Heart left ventricle (tissue), 16 donors: Measurements from ENCODE around the gene KIF17. TPM values are rescaled to one million over a fixed set of nuclear protein-coding genes. Genes with fewer than 3 reads are reported as not detected.

ENCODE experiments used
- ATAC-seq, 4 donors: fragments of 200-7000 bp; cut with Tn5 transposase; one replicate each; pipeline ENCODE4 v1.9.1; 2020 to 2022; ENCODE audit warnings: moderate library complexity in 4 of 4, mild to moderate bottlenecking in 3 of 4, moderate number of reproducible peaks in 1 of 4
- DNase-seq, 5 donors: peaks; one replicate each; pipeline ENCODE4 v3.0.0-alpha.2; 2020
- H3K27ac ChIP-seq, 12 donors: fragments of 200-600 bp; sonication (generic) in 4 of 12; one replicate each; pipeline versions ENCODE4 v1.5.0 to v1.8.0; 2016 to 2022; ENCODE audit warnings: mild to moderate bottlenecking in 2 of 12
- H3K27me3 ChIP-seq, 9 donors: fragments of 200-600 bp; sonication (generic) in 2 of 9; one replicate each; pipeline versions ENCODE4 v1.5.1 to v1.8.0; 2016 to 2022; ENCODE audit warnings: mild to moderate bottlenecking in 3 of 9
- H3K36me3 ChIP-seq, 9 donors: fragments of 200-600 bp; sonication (generic) in 2 of 9; one replicate each; pipeline versions ENCODE4 v1.5.0 to v1.8.0; 2018 to 2022; ENCODE audit warnings: mild to moderate bottlenecking in 2 of 9
- H3K4me1 ChIP-seq, 12 donors: fragments of 200-600 bp; sonication (generic) in 4 of 12; one replicate each; pipeline versions ENCODE4 v1.5.0 to v1.8.0; 2016 to 2022; ENCODE audit warnings: mild to moderate bottlenecking in 3 of 12
- H3K4me3 ChIP-seq, 12 donors: fragments of 200-600 bp; sonication (generic) in 4 of 12; one replicate each; pipeline versions ENCODE4 v1.5.0 to v1.8.0; 2017 to 2022; ENCODE audit warnings: mild to moderate bottlenecking in 9 of 12, moderate library complexity in 4 of 12
- H3K9me3 ChIP-seq, 12 donors: fragments of 200-600 bp; sonication (generic) in 4 of 12; one replicate each; pipeline versions ENCODE4 v1.5.0 to v1.8.0; 2016 to 2022; ENCODE audit warnings: mild to moderate bottlenecking in 1 of 12
- CTCF ChIP-seq, 12 donors: fragments of 200-600 bp; sonication (generic) in 4 of 12; IDR thresholded peaks; one replicate each; pipeline versions ENCODE4 v1.5.0 to v1.8.0; 2018 to 2022; ENCODE audit warnings: antibody characterized with exemption in 12 of 12, mild to moderate bottlenecking in 5 of 12
- POLR2A ChIP-seq, 2 donors: fragments of 450-650 bp; IDR thresholded peaks; one replicate each; pipeline ENCODE4 v1.6.1; 2017; ENCODE audit warnings: antibody characterized with exemption in 2 of 2, mild to moderate bottlenecking in 2 of 2, moderate library complexity in 2 of 2
- WGBS, 4 donors: extraction: QIAGEN DNeasy Blood & Tissue Kit in 2 of 4; methylation state at CpG; one replicate each; pipeline versions ENCODE4 v1.1.5 to v1.1.7; 2013 to 2018; 5-methylcytosine and 5-hydroxymethylcytosine counted together
- intact Hi-C, 10 donors: fragments of 100-400 bp; cut with DNase I; formaldehyde crosslinking; loops; one replicate each; pipeline versions ENCODE4 v1.11.1 to v1.14.2; 2022
- polyA plus RNA-seq, 2 donors: library from polyadenylated mRNA; stranded (reverse); fragments of 200-250 nt; gene quantifications; one replicate each; pipeline ENCODE4 v1.2.3, GENCODE V29; 2013
- total RNA-seq, 9 donors: library from RNA; depleted of rRNA in 2 of 9; stranded (reverse); fragments of >200 nt in 2 of 9; fragmentation: NEBNext Ultra II Directional in 3 of 9; extraction: Animal tissue kit (Norgen Biotek cat#: 25700) in 3 of 9; gene quantifications; one replicate each; pipeline versions ENCODE4 v1.1.0 to v1.2.4, GENCODE V29; 2016 to 2023
- donor health status: ischemic (EF 13 %, LVEDD 7.1; RV severe dilation, severe dysfunction).
- donor health status: healthy with polysubstance abuse.
- donor health status: DM: no; HTN: yes; CAD: no.
- donor health status: DM: no; HTN: no; CAD: no.
- donor health status: ischemic (EF 25% LVEDD 6.9; RV normal size, moderate dysfunction).
- donor health status: ischemic (EF 25% LVEDD 5.7; RV mildly dilated, moderate dysfunction).
- donor health status: healthy.
- donor health status: DM: yes; HTN: yes; CAD: no.
- donor health status: ischemic (EF 35%, LVEDD 5.7; RV mildly dilated, moderate dysfunction).
- donor health status: nonischemic (EF 11% LVEDD 7.7; RV severe dilation, severe dysfunction).
- donor health status: DM: yes; HTN: yes; CAD: no.
- donor health status: PGD.
- donor health status: ischemic (EF 29% LVEDD 5.4; RV normal size, mild dysfunction).
- donor health status: nonischemic (EF 23%, LVEDD 6.1; RV moderate dilation, normal function).

The KIF17 gene
- total and polyA plus RNA-seq, 11 donors, result 1.6 to 9.3 (median 3.4) TPM

DNA sequence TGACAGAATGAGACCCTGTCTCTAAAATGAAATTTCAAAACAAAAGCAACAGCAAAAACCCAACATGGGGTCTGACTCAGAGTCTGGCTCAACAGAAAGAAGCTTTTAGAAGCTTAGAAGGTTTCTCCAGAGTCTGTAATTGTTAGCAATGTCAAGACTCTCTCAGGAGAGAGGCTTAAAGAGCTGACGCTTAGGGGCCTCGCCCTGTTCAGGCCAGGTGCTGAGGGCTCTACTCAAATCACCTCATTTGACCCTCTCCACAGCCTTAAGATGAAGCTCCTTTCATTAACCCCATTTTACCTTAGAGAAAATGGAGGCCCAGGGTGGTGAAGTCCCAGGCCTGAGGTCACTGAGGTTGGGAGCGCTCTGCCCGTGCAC is 5.3 kb upstream of the KIF17 start:
- DNase-seq, result no peak
- WGBS, 4 donors, result 84 to 93% (median 90%) methylated on average over 4 of the region's 4 CpGs
- no peak for ATAC-seq
- H3K9me3 ChIP-seq, result no peaks in the 10 kb centered on the region
- peaks cover 0 to 9% (median 0%) of the 10 kb centered on the region in 9 donors for H3K27me3 ChIP-seq
- H3K36me3 ChIP-seq, result no peaks in the 10 kb centered on the region
- H3K4me1 ChIP-seq, result peaks cover 0 to 1% (median 0%) of the 10 kb centered on the region in 12 donors
- H3K27ac ChIP-seq, result no peak overlapping the region
- intact Hi-C loops, result loop anchor here in 1 of 10 donors (10.0 kb wide), 1 partner anchor 208 kb away; no protein-coding TSS in a partner anchor
- TF ChIP-seq CTCF (IDR thresholded peaks at IDR 0.05) (no peak), POLR2A (IDR thresholded peaks at IDR 0.05) (no peak)
- no peak overlapping the region for H3K4me3 ChIP-seq

DNA sequence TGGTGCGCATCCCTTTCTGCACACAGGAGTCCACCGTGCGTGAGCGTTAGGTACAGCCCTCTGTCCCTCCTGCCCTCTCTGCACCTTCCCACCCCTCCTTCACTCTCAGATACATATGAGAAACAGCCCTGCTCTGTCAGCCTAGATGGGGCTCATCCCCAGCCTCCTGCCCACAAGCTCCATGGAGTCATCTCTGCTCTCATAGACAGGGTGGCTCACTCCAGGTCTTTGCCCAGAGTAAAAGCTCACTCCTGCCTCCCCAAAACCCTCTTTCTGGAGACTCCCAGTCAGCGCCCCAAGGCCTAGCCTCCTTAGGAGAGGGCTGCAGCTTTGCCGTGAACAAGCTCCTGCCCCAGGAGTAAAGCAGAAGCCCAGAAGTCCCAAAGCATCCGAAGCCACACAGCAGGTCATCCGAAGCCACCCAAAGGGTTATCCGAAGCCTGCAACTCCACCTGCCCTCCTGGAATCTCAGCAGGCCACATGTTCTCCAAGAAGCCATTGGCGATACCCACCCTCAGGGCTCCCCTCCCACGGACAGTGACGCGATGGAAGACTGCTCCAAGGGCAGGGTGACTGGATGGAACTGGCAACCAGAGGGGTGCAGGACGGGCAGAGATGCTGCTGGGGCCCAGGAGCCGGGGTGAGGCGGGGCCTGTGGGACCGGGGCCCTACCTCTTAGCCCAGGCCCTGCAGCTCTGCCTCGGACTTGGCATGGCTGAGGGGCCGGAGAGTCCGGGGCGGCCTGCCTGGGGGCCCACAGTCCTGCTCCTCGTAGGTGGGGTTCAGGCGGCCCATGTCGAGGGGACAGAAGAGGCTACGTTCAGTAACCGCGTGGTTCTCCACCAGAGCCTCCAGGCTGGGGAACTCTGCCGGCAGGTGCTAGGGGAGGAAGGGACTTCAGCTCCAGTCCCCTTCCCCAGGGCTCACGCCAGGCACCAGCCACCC is 3.6 kb upstream of the KIF17 start:
- TF ChIP-seq POLR2A (IDR thresholded peaks at IDR 0.05) (no peak), CTCF (IDR thresholded peaks at IDR 0.05) (no peak)
- WGBS, 4 donors, result 89 to 94% (median 92%) methylated on average over 15 to 29 of the region's 29 CpGs
- ATAC-seq, result no peak
- Histone ChIP-seq H3K4me3 (no peak overlapping the region), H3K36me3 (no peaks in the 10 kb centered on the region), H3K27me3 (peaks cover 0 to 17% (median 9%) of the 10 kb centered on the region in 9 donors), H3K27ac (no peak overlapping the region), H3K4me1 (peaks cover 0 to 13% (median 5%) of the 10 kb centered on the region in 12 donors), H3K9me3 (no peaks in the 10 kb centered on the region)
- intact Hi-C loops, result loop anchor here in 1 of 10 donors (10.0 kb wide), 1 partner anchor 207 kb away; no protein-coding TSS in a partner anchor
- peak in 1 of 5 donors; percentile 45 for DNase-seq

- Histone ChIP-seq H3K4me1 (peaks cover 0 to 13% (median 5%) of the 10 kb centered on the region in 12 donors), H3K27me3 (peaks cover 0 to 22% (median 13%) of the 10 kb centered on the region in 9 donors), H3K36me3 (no peaks in the 10 kb centered on the region), H3K9me3 (no peaks in the 10 kb centered on the region), H3K4me3 (no peak overlapping the region), H3K27ac (no peak overlapping the region)
- WGBS, 4 donors, result 88 to 93% (median 93%) methylated on average over 7 to 12 of the region's 12 CpGs
- intact Hi-C loops, result loop anchor here in 1 of 10 donors (10.0 kb wide), 1 partner anchor 206 kb away; no protein-coding TSS in a partner anchor
- TF ChIP-seq POLR2A (IDR thresholded peaks at IDR 0.05), result no peak
- no peak for TF ChIP-seq CTCF (IDR thresholded peaks at IDR 0.05)
- DNase-seq, result peak in 1 of 5 donors; percentile 44
- ATAC-seq, result no peak
Measured at GRCh38 chr1:20720631-20721091, 2.9 kb upstream of the KIF17 start.
